GM12873 (cell line): Measurements from ENCODE around the gene ZNF319.

Source experiments
- CTCF ChIP-seq: IDR thresholded peaks from 2 replicates; pipeline ENCODE4 v1.5.1; 2012; ENCODE audit warnings: low read depth, mild to moderate bottlenecking, moderate library complexity, low read length, control low read depth; ENCODE audit not compliant: insufficient read depth; ENCODE audit errors: missing control alignments

The ZNF319 gene

DNA sequence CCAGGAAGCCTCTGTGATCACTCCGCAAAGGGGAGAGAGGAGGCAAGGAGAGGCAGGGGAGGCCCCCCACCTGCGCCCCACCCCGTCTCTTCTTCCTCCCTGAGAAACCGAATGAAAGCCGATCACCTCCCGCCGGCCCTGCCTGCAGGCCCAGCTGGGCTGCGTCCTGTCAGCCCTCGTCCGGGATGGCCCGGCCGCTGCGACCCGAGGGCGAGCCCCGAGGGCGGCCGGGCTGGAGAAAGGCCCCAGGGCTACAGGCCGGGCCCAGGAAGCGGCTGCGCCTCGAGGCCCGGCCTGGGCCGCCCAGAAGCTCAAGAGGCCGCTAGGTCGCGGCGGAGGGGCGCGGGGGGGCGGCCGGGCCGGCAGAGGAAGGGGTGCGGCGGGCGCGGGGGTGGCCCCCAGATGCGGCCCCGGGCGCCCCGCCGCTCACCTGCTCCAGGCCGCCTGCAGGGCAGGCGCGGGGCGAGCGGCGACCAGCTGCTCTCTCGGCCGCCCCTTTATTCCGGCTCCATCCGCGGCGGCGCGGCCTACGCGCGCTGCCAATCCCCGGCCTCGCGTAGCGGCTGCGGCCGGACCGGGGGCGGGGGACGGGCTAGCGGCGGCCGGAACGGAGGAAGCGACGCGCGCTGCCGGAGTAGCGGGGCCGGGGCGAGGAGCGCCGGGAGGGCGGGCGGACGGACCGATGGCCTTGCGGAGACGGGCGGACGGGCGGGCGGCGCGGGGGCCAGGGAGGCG lies at the start of gene ZNF319:
TSS of gene ZNF319 (minus strand) at position 702 of the 735 bp plus-strand sequence. CDS start 2,407 bp downstream, outside the sequence.
- TF ChIP-seq CTCF: no peak

- no peak for TF ChIP-seq CTCF
These were observed 49.0 kb upstream of the ZNF319 start for GRCh38 chr16:58049232-58050185.

DNA sequence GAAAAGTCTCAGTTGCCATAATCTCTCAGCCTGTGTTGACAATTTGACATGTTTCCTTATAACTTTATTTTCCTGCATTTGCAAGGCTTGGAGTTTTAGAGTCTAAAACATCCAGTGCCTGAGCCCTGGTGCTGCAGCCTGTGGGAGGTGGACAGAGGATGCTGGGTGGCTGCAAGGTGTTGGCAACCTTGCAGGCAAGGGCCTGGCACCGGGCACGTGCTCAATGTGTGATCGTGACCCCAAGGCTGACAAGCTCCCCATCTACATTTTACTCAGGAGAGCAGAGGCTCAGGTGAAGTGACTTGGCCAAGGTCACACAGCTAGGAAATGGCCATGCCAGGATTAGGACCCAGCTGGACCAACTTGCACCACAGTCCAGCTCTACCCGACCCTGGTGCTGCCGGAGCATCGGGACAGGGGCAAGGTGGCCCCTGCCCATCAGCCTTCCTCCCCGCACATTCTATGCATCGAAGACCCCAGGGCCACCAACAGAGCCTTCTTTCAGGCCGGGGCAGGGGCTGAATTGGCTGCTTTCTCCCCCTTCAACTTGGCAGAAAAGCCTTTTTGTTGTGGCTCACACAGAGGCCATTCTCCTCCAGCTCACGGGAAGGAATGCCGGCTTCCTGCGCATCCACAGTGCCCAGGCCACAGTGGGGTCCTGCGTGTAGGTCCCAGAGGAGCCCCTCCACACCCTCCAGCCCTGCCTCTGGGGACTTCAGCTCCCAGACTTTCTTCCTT lies 48.2 kb upstream of the ZNF319 start:
- no peak for TF ChIP-seq CTCF

- TF ChIP-seq CTCF: no peak
These were observed 47.3 kb upstream of the ZNF319 start for GRCh38 chr16:58047557-58048348.

GRCh38 chr16:58046936-58047335 lies 46.5 kb upstream of the ZNF319 start:
- no peak for TF ChIP-seq CTCF

GRCh38 chr16:58046054-58046881 lies 45.8 kb upstream of the ZNF319 start:
- no peak for TF ChIP-seq CTCF
